KMS-11 (cell line): ENCODE measurements around the gene PRPF8.
"Not testable (repeated sequence)": the region's sequence is repeated elsewhere in the genome, so short reads cannot be mapped to it uniquely, and the experiment has no call there.

Source experiments
- H2AFZ ChIP-seq: fragments of 200-600 bp; sonication (generic); 2 replicates; pipeline ENCODE4 v1.6.1; 2016; ENCODE audit warnings: antibody characterized with exemption, mixed run types, low read depth
- H3K27ac ChIP-seq: fragments of 200-600 bp; sonication (generic); 2 replicates; pipeline ENCODE4 v1.6.1; 2016; ENCODE audit warnings: mild to moderate bottlenecking, mixed run types
- H3K27me3 ChIP-seq: fragments of 200-600 bp; sonication (generic); 2 replicates; pipeline ENCODE4 v1.6.1; 2017; ENCODE audit warnings: mild to moderate bottlenecking, low read depth, mixed run types, moderate library complexity; ENCODE audit not compliant: insufficient read depth
- H3K36me3 ChIP-seq: fragments of 200-600 bp; sonication (generic); 2 replicates; pipeline ENCODE4 v1.6.1; 2017; ENCODE audit warnings: mild to moderate bottlenecking, mixed run types; ENCODE audit not compliant: insufficient read depth
- H3K4me1 ChIP-seq: fragments of 200-600 bp; sonication (generic); 2 replicates; pipeline ENCODE4 v1.6.1; 2016; ENCODE audit warnings: mild to moderate bottlenecking, low read depth, mixed run types; ENCODE audit not compliant: poor library complexity, severe bottlenecking
- H3K4me2 ChIP-seq: fragments of 200-600 bp; sonication (generic); 2 replicates; pipeline ENCODE4 v1.7.0; 2016; ENCODE audit warnings: mild to moderate bottlenecking, mixed run types
- H3K4me3 ChIP-seq: fragments of 200-600 bp; sonication (generic); IDR thresholded peaks from 2 replicates; pipeline ENCODE4 v1.6.1; 2017; ENCODE audit warnings: low read depth, low read length, mixed read lengths; ENCODE audit not compliant: insufficient read depth
- H3K79me2 ChIP-seq: fragments of 200-600 bp; sonication (generic); 2 replicates; pipeline ENCODE4 v1.6.1; 2016; ENCODE audit warnings: low read depth, mixed run types; ENCODE audit not compliant: insufficient read depth
- H3K9ac ChIP-seq: fragments of 200-600 bp; sonication (generic); 2 replicates; pipeline ENCODE4 v1.6.1; 2016; ENCODE audit warnings: mild to moderate bottlenecking, mixed run types
- H4K20me1 ChIP-seq: fragments of 200-600 bp; sonication (generic); 2 replicates; pipeline ENCODE4 v1.6.1; 2016; ENCODE audit warnings: mild to moderate bottlenecking, mixed run types; ENCODE audit not compliant: insufficient read depth
- TF ChIP-seq, protein P1 (sequence below): fragments of 200-600 bp; sonication (generic); conservative IDR thresholded peaks from 2 replicates; pipeline ENCODE4 v1.6.1; 2017; ENCODE audit warnings: low read depth, mild to moderate bottlenecking, antibody characterized with exemption, low read length, moderate library complexity, mixed read lengths

Gene PRPF8

DNA sequence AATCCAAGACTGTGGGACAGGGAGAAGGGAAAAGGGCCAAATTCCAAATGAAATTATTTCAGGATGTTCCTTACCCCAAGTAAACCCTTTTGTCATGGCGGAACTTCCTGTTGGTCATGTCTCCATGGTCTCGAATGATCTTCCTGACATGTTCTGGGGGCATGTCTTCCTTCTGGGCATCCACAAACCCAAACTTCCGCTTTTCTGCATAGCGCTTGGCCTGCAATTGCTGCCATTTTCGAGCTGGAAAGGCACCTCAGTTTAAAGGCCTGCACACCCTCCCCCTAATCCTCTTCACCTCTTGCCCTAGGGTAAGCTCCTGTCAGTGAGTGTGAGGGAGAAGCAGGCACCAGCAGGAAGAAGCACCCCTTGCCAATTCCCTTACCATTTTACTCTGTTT, 1.2 kb downstream of the PRPF8 start:
- no peaks in the 10 kb centered on the region for H4K20me1 ChIP-seq
- no peak overlapping the region for H3K27ac ChIP-seq
- H3K4me3 ChIP-seq = no peak overlapping the region
- no peak overlapping the region; the same call in 1 of the 2 replicates for H3K9ac ChIP-seq
- H3K36me3 ChIP-seq = peaks cover 14% of the 10 kb centered on the region; the same call in 1 of the 2 replicates
- H3K4me1 ChIP-seq = peaks cover 11% of the 10 kb centered on the region
- H2AFZ ChIP-seq = no peak overlapping the region
- peak overlapping the region; percentile 78 for H3K4me2 ChIP-seq
- no peaks in the 10 kb centered on the region for H3K27me3 ChIP-seq
- TF ChIP-seq, protein P1, sequence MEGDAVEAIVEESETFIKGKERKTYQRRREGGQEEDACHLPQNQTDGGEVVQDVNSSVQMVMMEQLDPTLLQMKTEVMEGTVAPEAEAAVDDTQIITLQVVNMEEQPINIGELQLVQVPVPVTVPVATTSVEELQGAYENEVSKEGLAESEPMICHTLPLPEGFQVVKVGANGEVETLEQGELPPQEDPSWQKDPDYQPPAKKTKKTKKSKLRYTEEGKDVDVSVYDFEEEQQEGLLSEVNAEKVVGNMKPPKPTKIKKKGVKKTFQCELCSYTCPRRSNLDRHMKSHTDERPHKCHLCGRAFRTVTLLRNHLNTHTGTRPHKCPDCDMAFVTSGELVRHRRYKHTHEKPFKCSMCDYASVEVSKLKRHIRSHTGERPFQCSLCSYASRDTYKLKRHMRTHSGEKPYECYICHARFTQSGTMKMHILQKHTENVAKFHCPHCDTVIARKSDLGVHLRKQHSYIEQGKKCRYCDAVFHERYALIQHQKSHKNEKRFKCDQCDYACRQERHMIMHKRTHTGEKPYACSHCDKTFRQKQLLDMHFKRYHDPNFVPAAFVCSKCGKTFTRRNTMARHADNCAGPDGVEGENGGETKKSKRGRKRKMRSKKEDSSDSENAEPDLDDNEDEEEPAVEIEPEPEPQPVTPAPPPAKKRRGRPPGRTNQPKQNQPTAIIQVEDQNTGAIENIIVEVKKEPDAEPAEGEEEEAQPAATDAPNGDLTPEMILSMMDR = no peak
- peaks cover 25% of the 10 kb centered on the region for H3K79me2 ChIP-seq

DNA sequence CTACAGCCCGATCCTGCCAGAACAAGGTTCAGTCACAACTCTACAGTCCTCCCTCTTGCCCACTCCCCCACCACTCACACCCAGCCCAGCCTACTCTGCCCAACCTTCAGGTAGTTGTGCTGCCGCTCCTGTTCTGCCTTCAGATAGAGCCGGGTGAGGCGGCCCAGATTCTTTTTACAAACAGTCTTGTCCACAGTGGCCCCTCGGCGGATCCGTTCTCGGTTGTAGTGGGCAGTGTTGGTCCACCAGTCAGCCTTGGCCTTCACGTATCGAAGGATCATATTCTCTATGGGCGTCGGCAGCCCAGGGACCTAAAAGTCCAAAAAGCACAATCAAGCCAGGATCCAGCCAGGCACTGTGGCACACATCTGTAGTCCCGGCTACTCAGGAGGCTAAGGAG, 8.3 kb downstream of the PRPF8 start:
- Histone ChIP-seq H3K4me2 (no peak overlapping the region), H3K36me3 (peaks cover 21% of the 10 kb centered on the region; the same call in 1 of the 2 replicates), H3K27me3 (no peaks in the 10 kb centered on the region), H3K27ac (no peak overlapping the region), H4K20me1 (no peaks in the 10 kb centered on the region), H3K79me2 (no peaks in the 10 kb centered on the region), H3K4me1 (no peaks in the 10 kb centered on the region), H3K4me3 (no peak overlapping the region), H2AFZ (no peak overlapping the region), H3K9ac (no peak overlapping the region)
- TF ChIP-seq, protein P1 = no peak

DNA sequence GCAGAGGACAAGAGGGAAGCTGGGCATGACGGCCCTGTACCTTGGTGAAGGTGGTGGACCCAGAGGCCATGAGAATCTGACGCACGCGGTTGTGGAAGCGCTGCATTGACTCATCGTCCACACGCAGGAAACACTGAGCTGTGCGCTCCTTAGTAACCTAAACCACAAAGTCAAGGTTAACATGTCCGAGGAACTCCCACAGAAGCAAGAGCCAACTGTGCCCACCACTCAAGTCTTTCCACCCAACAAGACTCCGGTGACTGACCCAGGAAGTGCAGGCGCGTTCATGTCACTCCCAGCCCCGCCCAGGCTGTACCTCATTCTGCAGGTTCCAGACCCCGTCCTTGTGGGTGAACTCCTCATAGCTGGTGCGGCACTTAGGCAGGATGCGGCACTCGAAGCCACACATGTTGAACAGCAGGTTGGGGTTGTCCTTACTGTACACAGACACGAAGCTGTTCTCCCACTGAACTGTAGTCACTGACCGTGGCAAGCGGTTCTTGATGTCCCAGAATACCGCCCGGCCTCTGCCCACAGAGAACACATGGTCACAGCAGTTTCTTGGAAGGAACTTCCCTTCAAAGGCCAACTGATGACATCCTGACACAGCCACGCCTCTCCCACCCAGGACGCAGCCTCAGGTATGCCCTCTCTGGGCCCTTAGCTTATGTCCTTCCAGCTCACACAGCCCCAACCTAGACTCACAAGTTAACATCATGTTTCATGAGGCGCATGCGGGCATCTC, 11.5 kb downstream of the PRPF8 start:
- Histone ChIP-seq H3K27me3 (no peaks in the 10 kb centered on the region), H3K4me3 (no peak overlapping the region), H4K20me1 (no peaks in the 10 kb centered on the region), H3K27ac (no peak overlapping the region), H3K36me3 (peaks cover 12% of the 10 kb centered on the region; the same call in 1 of the 2 replicates), H3K4me2 (no peak overlapping the region), H3K9ac (no peak overlapping the region), H2AFZ (no peak overlapping the region), H3K4me1 (peaks cover 6% of the 10 kb centered on the region), H3K79me2 (peaks cover 6% of the 10 kb centered on the region; the same call in 1 of the 2 replicates)
- TF ChIP-seq, protein P1 = no peak

DNA sequence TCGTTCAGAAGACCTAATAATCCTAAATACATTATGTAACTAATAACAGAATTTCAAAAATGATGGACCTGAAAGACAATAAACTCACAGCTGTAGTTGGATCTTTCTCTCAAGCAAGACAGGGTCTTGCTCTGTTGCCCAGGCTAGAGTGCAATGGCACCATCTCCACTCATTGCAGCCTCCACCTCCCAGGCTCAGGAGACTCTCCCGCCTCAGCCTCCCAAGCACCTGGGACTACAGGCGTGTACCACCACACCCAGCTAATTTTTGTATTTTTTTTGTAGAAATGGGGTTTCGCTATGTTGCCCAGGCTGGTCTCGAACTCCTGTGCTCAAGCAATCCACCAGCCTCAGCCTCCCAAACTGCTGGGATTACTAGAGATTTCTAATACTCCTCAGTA, 20.7 kb downstream of the PRPF8 start:
- H2AFZ ChIP-seq, H3K9ac ChIP-seq, H3K4me3 ChIP-seq, H4K20me1 ChIP-seq, H3K4me2 ChIP-seq, H3K4me1 ChIP-seq, H3K27ac ChIP-seq, H3K36me3 ChIP-seq, H3K27me3 ChIP-seq, H3K79me2 ChIP-seq: not testable (repeated sequence)

DNA sequence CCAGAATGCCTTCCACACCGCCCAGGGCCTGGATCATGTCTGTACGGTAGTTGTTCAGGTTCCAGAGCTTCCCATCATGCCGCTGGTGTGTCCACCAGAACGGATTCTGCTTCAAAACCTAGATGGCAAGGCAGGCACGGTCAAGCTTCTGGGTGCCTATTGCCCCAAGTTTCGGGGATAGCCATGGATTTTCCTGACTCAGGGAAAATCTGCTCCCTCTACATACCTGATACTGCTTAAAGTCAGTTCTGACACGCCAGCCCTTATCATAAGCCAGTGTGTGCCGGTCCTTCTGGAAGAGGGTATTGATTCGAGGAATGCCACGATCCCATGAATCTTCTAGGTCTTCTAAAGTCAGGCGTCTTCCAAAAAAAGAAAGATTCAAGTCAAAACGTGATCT, 23.6 kb downstream of the PRPF8 start:
- no peaks in the 10 kb centered on the region for H3K27me3 ChIP-seq
- peaks cover 4% of the 10 kb centered on the region; the same call in 1 of the 2 replicates for H3K36me3 ChIP-seq
- H3K4me1 ChIP-seq = no peaks in the 10 kb centered on the region
- no peak overlapping the region for H3K4me3 ChIP-seq
- H3K79me2 ChIP-seq = no peaks in the 10 kb centered on the region
- TF ChIP-seq, protein P1 = no peak
- H3K4me2 ChIP-seq = no peak overlapping the region
- no peak overlapping the region for H3K27ac ChIP-seq
- H4K20me1 ChIP-seq = no peaks in the 10 kb centered on the region
- no peak overlapping the region for H3K9ac ChIP-seq
- no peak overlapping the region for H2AFZ ChIP-seq
